ENCODE measurements around the gene OR1J2.

- TF ChIP-seq POLR2A (IDR thresholded peaks at IDR 0.05; ENCODE audit: low read depth, low read length) (no peak), POLR2AphosphoS5 (IDR thresholded peaks at IDR 0.05; ENCODE audit: low read depth, low read length) (no peak), TAF1 (IDR thresholded peaks at IDR 0.05; ENCODE audit: borderline replicate concordance, low read depth, low read length) (no peak)
Measured at GRCh38 chr9:122477346-122477745, 33.3 kb upstream of the OR1J2 start.
